HG03103 (cell line): ENCODE data around the gene WFIKKN1.

Experiments
- ATAC-seq: cut with Tn5 transposase; IDR thresholded peaks from one replicate; pipeline ENCODE4 v1.9.1; 2021; ENCODE audit warnings: low read depth; ENCODE audit not compliant: unreplicated experiment

The WFIKKN1 gene

GRCh38 chr16:672371-672770 is 41.6 kb downstream of the WFIKKN1 start:
- no peak for ATAC-seq

DNA sequence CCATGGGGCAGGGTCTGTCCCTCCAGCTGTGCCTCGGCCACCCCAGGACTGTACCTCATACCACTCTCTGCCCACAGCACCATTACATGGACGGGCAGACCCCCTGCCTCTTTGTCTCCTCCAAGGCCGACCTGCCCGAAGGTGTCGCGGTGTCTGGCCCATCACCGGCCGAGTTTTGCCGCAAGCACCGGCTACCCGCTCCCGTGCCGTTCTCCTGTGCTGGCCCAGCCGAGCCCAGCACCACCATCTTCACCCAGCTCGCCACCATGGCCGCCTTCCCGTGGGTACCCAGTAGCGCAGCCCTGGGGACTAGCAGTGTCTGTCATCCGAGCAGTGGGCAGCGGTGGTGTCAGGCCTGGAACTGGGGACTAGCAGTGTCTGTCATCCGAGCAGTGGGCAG is 42.1 kb downstream of the WFIKKN1 start:
- no peak for ATAC-seq

DNA sequence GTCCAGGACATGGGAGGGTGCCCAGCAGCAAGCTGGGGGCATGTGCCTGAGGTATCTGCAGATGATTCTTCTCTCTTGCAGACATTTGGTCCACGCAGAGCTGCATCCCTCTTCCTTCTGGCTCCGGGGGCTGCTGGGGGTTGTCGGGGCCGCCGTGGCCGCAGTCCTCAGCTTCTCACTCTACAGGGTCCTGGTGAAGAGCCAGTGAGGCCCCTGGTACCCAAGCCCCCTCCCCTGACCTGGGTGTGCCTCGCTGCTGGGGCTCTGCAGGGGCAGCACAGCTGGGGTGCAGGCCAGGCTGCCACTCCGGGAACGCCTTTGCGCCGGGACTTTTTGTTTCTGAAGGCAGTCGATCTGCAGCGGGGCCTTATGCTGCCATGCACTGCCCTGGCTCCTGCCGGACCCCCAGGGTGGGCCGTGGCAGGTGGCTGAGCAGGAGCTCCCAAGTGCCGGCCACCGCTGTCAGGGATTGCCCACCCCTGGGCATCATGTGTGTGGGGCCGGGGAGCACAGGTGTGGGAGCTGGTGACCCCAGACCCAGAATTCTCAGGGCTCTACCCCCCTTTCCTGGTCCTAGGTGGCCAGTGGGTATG is 42.7 kb downstream of the WFIKKN1 start:
- no peak for ATAC-seq

GRCh38 chr16:674214-674881 is 43.6 kb downstream of the WFIKKN1 start:
- no peak for ATAC-seq

DNA sequence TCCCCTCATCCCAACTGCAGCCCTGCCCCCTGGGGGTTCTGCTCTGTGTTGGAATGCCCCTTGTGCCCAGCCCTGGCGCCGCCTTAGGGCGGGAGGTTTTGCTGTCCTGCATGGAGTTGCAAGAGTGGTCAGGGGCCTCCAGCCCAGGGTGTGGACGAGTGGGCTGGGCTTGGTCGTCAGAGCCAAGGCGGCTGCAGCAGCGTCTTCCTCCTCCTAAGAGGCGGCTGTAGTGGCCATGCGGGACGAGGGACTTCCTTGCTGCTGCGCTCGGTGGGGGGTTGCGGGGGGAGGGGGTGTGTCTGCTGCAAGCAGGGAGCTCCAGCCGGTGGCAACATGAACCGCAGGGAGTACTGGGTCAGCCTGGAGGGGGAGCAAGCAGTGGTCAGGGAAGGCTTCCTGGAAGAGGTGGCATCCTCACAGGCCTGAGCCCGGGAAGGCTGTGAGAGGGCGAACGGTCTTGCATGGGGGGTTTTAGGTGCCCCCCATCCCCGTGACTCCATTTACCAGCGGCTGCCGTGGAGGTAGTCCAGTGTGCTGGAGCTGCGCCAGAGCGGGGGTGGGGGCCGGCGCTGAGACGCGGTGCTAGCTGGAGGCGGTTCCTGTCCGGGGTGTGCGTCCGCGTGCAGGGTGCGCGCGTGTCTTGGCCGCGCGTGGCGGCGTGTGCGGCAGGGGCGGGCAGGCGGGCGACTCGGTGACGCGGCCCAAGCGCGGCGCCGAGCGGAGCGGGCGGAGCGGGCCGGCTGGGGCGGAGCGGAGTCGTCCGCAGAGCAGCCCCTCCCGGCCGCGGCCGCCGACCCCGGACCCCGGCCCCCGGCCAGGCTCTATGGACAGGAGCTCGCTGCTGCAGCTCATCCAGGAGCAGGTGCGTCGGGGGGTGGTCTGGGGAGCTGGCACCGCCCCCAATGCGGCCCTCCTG is 44.4 kb downstream of the WFIKKN1 start, which contains the start of gene RHBDL1:
Gene RHBDL1 (plus strand): TSS at position 704 of the 916 bp plus-strand sequence. CDS start 120 bp downstream, at position 824.
- ATAC-seq = no peak

DNA sequence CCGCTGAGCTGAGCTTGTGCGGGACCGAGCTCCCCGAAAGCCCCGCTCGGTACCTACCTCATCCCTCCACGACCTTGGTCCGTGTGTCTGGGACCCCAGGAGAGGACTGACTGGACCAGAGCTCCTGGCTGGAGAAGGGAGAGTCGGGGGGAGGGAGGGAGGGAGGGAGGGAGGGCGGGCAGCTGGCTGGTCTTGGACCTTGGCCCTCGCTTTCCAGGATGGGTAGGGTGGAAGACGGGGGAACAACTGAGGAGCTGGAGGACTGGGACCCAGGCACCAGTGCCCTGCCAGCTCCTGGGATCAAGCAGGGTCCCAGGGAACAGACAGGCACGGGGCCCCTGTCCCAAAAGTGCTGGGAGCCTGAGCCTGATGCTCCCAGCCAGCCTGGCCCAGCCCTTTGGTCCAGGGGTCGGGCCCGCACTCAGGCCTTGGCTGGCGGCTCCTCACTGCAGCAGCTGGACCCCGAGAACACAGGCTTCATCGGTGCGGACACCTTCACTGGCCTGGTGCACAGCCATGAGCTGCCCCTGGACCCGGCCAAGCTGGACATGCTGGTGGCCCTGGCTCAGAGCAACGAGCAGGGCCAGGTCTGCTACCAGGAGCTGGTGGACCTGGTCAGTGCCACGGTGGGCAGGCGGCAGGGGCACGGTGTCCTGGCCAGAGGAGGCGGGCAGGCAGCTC is 45.2 kb downstream of the WFIKKN1 start:
- ATAC-seq = no peak

DNA sequence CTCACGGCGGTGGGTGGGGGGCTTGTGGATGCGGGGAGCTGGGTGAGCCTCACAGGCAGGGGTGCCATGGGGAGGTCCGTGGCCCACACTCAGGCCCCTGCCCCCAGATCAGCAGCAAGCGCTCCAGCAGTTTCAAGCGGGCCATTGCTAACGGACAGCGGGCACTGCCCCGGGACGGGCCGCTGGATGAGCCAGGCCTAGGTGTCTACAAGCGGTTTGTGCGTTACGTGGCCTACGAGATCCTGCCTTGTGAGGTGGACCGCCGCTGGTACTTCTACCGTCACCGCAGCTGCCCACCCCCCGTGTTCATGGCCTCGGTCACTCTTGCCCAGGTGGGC is 45.7 kb downstream of the WFIKKN1 start:
- no peak for ATAC-seq

- ATAC-seq = no peak
These were observed 46.1 kb downstream of the WFIKKN1 start for GRCh38 chr16:676913-677312.

DNA sequence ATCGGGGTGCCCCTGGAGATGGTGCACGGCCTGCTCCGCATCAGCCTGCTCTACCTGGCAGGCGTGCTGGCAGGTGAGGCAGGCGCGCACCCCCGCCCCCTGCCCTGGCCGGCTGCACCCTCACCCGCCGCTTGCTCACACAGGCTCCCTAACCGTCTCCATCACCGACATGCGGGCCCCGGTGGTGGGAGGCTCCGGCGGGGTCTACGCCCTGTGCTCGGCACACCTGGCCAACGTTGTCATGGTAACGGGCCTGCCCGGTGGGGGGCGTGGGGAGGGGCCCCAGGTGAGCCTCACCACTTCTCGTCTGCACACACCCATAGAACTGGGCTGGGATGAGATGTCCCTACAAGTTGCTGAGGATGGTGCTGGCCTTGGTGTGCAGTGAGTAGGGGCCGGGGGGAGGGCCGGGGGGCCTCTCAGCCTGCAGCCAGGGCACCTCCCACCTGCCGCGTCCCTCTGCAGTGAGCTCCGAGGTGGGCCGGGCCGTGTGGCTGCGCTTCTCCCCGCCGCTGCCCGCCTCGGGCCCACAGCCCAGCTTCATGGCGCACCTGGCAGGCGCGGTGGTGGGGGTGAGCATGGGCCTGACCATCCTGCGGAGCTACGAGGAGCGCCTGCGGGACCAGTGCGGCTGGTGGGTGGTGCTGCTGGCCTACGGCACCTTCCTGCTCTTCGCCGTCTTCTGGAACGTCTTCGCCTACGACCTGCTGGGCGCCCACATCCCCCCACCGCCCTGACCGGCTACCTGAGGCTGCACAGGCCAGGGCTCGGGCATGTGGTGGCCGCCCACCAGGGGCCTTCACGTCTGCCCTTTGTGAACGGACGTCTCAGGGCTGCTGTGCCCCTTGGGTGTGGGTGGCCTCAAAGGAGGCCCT is 46.8 kb downstream of the WFIKKN1 start:
- no peak for ATAC-seq

DNA sequence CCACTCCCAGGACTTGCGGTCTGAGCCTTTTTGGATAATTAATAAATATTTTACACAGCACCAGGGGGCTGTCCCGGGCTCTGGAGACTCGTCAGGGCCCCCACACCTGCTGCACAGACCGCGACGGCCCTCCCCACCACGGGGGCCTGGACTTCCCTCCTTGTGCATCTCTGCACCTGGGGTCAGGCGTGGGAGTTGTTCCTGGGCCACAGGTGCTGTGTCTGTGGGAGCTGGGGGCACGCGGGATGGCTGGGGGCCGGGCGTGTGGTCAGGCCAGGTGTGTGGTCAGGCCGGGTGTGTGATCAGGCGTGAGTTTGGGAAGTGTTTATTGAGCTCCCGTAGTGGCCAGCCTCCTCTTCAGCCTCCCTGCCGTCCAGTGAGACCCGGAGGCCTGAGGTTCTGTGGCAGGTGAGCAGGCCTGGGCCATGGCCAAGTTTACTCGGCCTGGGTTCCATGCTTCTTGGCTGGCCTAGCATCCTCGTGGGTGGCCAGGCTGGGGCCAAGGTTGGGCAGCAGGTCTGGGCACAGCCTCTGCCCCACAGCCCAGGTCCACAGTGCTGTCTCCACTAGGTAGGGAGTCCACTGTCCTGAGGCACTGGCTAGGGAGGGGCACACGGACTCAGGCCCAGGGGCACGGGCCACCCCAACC is 47.5 kb downstream of the WFIKKN1 start:
- no peak for ATAC-seq

GRCh38 chr16:678858-679813 is 48.4 kb downstream of the WFIKKN1 start:
- ATAC-seq = no peak

DNA sequence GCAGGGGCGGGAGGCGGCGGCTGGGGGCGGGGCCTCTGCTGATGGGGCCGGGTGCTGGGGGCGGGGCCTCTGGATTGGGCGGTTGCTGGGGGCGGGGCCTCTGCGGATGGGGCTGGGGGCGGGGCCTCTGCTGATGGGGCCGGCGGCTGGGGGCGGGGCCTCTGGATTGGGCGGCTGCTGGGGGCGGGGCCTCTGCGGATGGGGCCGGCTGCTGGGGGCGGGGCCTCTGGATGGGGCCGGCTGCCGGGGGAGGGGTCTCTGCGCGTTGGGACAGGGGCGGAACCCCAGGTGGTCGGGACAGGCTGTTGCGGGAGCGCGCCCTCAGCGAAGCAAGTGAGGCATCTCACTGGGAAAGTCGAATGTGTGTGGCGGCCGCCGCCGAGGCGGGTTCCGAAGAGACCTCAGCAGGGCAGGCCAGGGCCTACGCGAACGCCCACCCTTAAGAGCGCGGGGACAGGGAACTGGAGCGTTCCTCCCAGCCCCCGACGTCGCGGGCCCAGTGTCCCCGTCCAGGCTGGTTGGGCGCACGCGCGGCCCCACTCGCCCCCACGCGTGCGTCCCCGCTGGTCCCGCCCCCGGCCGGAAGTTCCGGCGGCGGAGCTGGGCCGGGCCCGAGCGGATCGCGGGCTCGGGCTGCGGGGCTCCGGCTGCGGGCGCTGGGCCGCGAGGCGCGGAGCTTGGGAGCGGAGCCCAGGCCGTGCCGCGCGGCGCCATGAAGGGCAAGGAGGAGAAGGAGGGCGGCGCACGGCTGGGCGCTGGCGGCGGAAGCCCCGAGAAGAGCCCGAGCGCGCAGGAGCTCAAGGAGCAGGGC is 49.2 kb downstream of the WFIKKN1 start, which contains the start of gene STUB1:
Gene STUB1 (plus strand): TSS at position 597 of the 811 bp plus-strand sequence. CDS start 116 bp downstream, at position 713.
- no peak for ATAC-seq

DNA sequence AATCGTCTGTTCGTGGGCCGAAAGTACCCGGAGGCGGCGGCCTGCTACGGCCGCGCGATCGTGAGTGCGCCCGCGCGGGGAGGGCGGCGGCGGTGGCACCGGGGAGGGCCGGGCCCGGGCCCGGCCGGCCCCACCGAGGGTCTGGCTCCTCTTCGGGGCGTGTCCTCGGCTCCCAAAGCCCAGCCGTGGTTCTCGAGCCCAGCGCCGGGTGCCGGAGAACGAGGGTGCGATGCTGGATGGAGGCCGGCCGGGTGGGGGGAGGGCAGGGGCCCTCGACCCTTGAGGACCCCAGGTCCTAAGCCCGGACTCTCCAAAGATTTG is 49.8 kb downstream of the WFIKKN1 start:
- no peak for ATAC-seq

DNA sequence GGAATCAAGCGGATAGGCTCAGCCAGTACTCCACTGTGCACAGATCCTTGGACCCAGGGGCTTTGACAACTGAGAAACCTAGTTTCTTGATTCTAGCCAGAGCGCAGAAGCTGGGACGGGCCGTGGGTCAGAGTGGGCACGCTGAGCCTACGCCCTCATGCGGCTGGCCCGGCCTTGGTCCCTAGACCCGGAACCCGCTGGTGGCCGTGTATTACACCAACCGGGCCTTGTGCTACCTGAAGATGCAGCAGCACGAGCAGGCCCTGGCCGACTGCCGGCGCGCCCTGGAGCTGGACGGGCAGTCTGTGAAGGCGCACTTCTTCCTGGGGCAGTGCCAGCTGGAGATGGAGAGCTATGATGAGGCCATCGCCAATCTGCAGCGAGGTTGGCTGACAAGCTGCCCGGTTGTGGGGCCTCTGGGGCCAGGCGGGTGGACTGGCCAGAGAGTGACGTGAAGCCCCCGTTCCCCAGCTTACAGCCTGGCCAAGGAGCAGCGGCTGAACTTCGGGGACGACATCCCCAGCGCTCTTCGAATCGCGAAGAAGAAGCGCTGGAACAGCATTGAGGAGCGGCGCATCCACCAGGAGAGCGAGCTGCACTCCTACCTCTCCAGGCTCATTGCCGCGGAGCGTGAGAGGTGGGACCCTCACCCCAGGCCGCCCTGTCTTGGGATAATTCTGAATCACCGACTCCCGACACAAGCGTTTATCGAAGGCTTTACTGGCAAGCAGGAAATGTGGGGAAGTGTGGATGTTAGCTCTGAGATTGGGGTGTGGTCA is 50.4 kb downstream of the WFIKKN1 start:
- no peak for ATAC-seq

DNA sequence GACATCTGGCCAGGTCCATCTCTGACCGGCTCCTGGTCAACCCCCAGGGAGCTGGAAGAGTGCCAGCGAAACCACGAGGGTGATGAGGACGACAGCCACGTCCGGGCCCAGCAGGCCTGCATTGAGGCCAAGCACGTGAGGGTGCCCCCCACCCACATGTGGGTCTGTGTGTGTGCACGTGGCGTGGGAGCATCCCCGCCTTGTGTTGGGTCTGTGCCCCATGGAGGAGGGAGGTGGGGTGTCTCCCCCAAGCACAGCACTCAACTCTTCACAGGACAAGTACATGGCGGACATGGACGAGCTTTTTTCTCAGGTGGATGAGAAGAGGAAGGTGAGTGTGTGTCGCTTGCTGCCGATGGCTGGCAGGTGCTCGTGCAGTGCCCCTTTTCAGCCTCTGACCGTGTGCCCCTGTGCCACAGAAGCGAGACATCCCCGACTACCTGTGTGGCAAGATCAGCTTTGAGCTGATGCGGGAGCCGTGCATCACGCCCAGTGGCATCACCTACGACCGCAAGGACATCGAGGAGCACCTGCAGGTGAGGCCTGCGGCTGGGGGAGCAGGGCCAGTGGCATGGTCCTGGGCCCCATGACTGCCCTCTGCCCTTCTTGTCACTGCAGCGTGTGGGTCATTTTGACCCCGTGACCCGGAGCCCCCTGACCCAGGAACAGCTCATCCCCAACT is 51.1 kb downstream of the WFIKKN1 start:
- ATAC-seq = no peak
